ENCODE results near the gene CD44.

DNA sequence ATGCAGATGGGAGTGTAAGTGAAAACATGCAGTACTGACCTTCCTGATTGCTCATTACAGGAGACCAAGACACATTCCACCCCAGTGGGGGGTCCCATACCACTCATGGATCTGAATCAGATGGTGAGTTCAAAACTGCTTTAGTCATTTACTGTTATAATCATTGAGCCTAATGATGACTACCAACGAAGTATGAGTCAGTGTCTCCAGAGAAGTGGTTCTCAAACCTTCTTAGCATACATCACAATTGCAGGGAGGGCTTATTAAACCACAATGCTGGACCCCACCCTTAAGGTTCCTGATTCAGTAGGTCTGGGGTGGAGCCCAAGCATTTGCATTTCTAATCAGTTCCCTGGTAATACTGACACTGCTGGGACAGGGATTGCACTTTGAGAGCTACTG is 75.8 kb downstream of the CD44 start:
- no peak for TF ChIP-seq CTCF (IDR thresholded peaks at IDR 0.05)
- TF ChIP-seq POLR2A (IDR thresholded peaks at IDR 0.05), result no peak
- TF ChIP-seq EP300 (IDR thresholded peaks at IDR 0.05), result no peak
